Measurements from ENCODE around the gene ACCS.

Gene ACCS

GRCh38 chr11:44065841-44066731 is at the start of gene ACCS:
ACCS (plus strand) TSS chr11:44066270; CDS start chr11:44067628, 1,358 bp downstream.
- peak; percentile 63 for DNase-seq

- DNase-seq: no peak
Measured at GRCh38 chr11:44016546-44017442, 49.3 kb upstream of the ACCS start.

GRCh38 chr11:44017443-44018126 is 48.5 kb upstream of the ACCS start:
- DNase-seq: no peak

GRCh38 chr11:44018127-44018521 is 47.9 kb upstream of the ACCS start:
- no peak for DNase-seq

- no peak for DNase-seq
Measured at GRCh38 chr11:44018829-44019228, 47.2 kb upstream of the ACCS start.

- no peak for DNase-seq
Measured at GRCh38 chr11:44024977-44025376, 41.1 kb upstream of the ACCS start.

- no peak for DNase-seq
Measured at GRCh38 chr11:44025727-44026126, 40.3 kb upstream of the ACCS start.

- no peak for DNase-seq
Measured at GRCh38 chr11:44028401-44028800, 37.7 kb upstream of the ACCS start.

GRCh38 chr11:44028816-44029506 is 37.1 kb upstream of the ACCS start:
- no peak for DNase-seq

GRCh38 chr11:44029507-44029845 is 36.6 kb upstream of the ACCS start:
- no peak for DNase-seq

GRCh38 chr11:44029977-44030911 is 35.8 kb upstream of the ACCS start:
- DNase-seq: no peak

- no peak for DNase-seq
Measured at GRCh38 chr11:44030996-44031395, 35.1 kb upstream of the ACCS start.

GRCh38 chr11:44031549-44031948 is 34.5 kb upstream of the ACCS start:
- DNase-seq: no peak

- DNase-seq: no peak
Measured at GRCh38 chr11:44032299-44033085, 33.6 kb upstream of the ACCS start.

GRCh38 chr11:44033411-44033850 is 32.6 kb upstream of the ACCS start:
- no peak for DNase-seq

- no peak for DNase-seq
Measured at GRCh38 chr11:44033856-44034255, 32.2 kb upstream of the ACCS start.

- DNase-seq: no peak
Measured at GRCh38 chr11:44034639-44035038, 31.4 kb upstream of the ACCS start.

- DNase-seq: peak in 1 of 2 experiments; percentile 41
Measured at GRCh38 chr11:44036811-44037657, 29.0 kb upstream of the ACCS start.

GRCh38 chr11:44037658-44037998 is 28.4 kb upstream of the ACCS start:
- DNase-seq: no peak

- DNase-seq: no peak
Measured at GRCh38 chr11:44043157-44043556, 22.9 kb upstream of the ACCS start.
